Activated naive CD4-positive, alpha-beta T cell (primary cell): Measurements from ENCODE around the gene SMURF1.
A peak's percentile ranks its signal among the peaks of the same experiment; 100 is the strongest.
"Not testable (repeated sequence)": the region's sequence is repeated elsewhere in the genome, so short reads cannot be mapped to it uniquely, and the experiment has no call there.

Experiments used
- DNase-seq, 4 experiments: peaks; one replicate each; lab custom pipeline; 2025; lab: John Stamatoyannopoulos, UW

SMURF1 gene

DNA sequence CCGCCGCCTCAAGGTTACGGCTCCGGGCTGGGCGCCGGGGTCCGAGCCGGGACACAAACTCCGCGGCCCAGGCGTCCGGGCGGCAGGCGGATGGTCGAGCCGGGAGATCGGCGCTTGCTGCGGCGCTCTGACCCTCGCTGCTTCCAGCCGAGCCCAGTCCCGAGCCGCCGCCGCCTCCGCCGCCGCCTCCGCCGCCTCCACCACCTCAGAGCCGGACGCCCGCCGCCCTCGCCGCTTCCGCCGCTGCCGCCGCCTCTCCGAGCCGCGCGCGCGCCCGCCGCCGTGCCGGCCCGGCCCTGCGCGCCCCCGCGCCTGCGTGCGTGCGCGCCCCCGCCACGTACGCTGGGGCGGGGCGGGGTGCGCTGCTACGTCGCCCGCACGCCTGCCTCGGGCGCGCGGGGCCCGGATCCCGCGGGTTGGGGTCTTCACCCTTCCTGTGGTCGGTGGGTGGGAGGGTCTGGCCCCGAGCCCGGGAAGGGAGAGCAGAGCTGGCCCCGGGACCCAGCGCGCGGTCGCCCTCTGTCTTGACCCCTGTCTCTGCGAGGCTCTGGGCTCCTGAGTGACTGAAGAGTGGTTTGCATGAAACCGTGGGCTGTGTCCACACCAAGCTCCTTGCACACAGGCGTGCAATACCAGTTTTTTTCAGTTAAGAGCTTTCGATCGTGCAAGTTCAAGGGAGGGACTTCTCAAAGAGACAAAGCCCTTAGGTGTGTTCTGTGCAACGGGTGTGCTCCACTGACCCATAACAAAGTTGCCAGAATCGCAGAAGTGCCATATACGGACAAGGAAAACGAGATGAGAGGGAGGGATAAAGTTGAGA is at the start of gene SMURF1:
TSS of gene SMURF1 (minus strand) at position 256 of the 820 bp plus-strand sequence. CDS start 328 bp downstream, outside the sequence.
- peak; percentile 17 to 69 (median 50) for DNase-seq

DNA sequence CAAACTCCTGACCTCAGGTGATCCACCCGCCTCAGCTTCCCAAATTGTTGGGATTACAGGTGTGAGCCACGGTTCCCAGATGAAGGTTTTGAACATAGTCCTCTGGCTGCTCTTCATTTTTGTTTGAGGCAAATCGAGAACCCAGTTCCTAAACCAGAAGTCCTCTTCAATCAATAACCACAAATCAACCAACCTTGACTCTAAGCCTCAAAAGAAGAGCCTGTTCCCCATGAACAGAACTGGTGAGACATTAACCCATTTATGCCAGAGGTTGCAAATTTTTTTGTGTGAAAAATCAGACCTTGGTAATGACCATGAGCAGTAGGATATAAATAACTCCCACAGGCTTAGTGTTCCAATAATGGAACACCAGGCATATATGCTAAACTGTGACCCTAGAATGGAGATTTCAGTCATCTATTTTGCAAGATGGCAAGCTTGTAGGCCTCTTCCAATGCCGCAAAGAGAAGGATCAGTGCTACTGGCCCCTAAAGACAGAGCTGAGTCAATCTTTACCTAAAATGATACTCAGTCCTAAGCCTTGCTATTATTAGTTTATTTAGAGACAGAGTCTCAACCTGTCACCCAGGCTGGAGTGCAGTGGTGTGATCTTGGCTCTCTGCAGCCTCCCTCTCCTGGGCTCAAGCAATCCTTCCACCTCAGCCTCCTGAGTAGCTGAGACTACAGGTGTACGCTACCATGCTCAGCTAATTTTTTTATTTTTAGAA is 48.1 kb upstream of the SMURF1 start:
- no peak for DNase-seq

DNA sequence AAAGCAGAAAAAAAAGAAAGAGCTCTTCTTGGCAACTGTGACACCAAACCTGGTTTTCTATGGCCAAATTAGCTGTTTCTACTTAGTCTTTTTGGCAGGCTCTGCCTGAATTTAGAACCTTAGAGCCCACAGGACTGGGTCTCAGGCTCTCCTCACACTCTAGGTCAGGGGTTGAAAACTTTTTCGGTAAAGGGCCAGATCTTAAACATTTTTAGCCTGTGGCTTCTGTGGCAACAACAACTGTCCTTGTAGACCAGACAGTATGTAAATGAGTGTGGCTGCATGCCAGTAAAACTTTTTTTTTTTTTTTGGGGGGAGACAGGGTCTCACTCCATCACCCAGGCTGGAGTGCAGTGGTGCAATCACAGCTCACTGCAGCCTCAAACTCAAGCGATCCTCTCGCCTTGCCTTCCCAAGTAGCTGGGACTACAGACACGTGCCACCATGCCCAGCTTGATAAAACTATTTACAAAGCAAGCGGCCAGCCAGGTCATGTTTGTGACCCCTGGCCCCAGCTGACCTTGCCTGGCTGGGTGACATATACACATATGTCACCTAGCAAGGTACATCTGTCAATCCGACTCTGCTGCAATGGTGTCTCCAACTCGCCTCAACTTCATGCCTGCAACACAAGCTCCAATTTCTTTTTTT is 46.6 kb upstream of the SMURF1 start:
- DNase-seq: no peak

DNA sequence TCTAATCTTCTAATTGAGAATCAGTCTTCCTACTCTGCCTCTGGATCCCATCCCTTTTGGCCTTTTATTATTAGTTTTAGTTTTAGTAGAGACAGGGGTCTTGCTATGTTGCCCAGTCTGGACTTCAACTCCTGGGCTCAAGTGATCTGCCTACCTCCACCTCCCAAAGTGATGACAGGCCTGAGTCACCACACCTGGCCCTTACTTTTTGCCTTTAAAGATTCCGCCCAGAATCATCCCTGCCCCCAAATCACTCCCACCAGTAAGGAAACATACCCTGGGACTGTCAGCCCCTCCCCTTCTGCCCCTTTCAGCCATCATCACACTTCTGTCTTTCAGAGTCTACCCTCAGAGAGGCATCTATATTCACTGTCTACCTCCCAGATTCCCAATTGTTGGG is 45.3 kb upstream of the SMURF1 start:
- DNase-seq: no peak

DNA sequence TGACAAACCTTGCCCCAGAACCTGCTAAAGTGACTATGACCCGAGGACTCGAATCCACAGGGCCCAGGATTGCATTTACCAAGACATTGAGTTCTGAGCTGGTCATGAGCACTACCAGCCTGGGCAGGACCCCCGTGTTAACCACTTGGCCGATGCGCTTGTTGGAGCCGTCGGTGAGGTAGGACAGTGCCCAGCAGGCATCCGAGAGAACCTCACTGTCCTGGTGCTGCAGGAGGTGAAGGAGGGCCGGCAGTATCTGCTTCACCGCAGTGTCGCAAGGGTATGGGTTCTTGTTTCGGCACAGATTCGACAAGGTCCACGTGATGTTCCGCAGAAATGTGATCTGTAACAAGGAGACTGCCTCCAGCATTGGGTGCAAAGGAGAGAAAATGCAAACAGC is 44.3 kb upstream of the SMURF1 start:
- DNase-seq: no peak

DNA sequence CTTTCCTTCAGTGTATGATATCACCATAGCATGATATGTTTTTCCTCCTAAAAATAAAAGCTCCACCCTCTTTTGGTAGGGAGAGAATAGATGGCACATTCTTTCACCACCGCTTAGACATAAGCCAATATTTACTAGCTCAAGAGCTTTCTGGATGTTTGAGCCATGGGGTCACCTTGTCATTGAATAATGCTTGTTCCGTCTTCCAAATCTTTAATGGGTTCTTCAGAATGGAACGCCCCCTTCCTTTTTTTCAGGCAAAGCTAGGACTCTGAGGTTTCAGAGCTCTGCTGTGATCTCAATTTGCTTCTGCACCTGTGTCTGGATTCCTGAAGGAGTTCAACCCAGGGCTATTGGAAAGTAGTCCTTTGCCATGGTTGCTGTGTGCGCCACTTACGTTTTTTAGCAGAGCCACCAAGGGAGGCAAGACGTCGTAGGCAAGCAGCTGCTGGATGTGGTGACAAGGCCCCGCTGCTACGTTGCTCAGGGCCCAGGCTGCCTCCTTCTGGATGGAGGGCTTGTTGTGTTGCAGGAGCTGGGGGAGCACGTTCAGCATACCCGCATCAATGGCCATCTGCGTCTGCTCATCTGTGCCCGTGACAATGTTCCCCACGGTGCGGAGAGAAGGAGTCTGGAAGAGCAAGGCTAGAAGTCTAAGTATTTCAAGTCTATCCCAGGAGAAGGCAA is 40.8 kb upstream of the SMURF1 start:
- no peak for DNase-seq

DNA sequence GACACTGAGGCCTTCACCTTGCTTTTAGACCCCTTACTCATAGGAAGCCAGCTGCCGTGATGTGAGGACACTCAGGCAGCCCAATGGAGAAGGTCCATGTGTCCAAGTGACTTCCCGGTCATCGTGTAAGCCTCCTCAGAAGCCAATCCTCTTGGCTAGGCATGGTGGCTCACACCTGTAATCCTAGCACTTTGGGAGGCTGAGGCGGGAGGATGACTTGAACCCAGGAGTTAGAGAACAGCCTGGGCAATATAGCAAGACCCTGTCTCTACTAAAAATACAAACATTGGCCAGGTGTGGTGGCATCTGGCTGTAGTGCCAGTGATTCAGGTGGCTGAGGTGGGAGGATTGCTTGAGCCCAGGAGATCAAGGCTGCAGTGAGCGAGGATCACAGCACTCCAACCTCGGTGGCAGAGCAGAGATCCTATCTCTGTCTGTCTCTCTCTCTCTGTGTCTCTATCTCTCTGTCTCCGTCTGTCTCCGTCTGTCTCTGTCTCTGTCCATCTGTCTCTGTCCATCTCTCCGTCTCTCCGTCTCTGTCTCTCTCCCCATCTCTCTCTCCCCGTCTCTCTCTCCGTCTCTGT is 36.3 kb upstream of the SMURF1 start:
- DNase-seq: no peak

DNA sequence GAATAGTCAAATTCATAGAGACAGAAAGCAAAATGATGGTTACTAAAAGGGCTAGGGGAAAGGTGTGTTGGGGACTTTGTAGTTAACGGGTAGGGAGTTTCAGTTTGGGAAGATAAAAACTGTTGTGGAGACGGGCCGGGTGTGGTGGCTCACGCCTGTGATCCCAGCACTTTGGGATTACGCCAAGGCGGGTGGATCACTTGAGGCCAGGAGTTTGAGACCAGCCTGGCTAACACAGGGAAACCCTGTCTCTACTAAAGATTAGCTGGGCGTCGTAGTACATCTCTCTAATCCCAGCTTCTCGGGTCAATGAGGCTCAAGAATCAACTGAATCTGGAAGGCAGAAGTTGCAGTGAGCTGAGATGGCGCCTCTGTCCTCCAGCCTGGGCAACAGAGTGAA is 33.3 kb upstream of the SMURF1 start:
- no peak for DNase-seq

DNA sequence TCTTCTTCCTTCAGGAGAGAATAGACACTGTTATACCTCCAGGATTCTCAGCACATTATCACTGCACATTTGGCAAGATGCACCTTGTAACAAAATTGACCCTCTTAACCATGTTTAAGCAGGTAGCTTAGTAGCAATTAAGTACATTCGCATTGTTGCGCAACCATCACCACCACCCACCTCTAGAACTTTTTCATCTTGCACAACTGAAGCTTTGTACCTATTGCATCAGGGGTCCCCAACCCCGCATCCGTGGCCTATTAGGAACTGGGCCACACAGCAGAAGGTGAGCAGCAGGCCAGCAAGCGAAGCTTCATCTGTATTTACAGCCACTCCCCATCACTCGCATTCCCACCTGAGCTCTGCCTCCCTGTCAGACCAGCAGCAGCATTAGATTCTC is 29.9 kb upstream of the SMURF1 start:
- no peak for DNase-seq

DNA sequence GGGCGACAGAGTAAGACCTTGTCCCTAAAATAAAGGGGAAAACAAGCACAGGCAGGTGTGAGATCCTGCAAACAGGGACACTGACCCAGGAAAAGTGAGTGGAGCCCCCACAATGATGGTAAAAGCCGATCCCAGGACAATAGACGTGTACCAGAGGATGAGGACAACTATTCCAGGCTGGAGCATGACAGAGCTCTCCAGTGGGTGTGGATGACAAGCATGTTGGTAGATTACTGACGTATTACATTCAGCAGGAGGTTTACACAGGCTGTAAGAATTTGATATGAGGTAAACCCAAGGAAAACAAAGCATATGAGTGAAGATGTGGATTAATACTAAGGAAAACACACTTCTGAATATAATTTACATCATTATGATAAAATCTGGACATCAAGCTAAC is 27.8 kb upstream of the SMURF1 start:
- DNase-seq: no peak

DNA sequence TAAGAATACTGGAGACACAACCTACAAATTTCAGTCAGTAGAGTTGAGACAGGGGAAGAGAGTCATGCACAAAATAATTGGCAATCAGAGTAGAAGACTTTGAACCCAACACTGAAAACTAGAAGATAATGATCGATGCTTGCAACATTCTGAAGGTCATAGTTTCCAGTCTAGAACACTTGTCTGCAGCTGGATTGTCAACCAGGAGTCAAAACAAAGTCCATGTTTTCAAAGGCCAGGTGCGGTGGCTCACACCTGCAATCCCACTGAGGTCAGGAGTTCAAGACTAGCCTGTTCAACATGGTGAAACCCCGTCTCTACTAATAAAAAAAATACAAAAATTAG is 26.8 kb upstream of the SMURF1 start:
- DNase-seq: no peak

DNA sequence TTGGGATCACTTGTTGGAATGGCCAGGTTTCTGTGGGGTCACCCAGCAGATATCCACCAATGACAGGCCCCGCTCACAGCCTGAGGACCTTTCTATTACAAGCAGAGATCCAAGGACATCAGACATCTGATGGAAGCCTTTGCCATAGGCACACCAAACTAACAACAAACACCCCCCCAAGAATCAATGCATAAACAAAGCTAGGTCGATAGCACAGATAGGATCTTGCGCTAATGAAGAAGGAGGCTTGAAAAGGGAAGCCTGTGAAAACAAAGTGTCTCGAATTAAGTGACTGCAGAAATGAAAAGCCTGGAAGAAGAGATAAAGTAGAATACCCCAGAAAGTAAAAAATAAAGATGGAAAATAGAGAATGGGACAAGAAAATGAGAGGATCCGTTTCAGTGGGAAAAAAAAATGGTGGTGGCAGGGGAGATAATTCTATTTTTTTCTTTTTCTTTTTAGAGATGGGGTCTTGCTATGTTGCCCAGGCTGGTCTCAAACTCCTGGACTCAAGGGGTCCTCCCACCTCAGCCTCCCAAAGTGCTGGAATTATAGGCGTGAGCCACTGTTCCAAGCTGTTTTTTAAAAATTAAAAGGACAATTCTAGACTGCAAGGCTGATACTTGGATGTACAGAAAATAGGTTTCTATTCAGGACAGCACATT is 26.3 kb upstream of the SMURF1 start:
- DNase-seq: no peak

DNA sequence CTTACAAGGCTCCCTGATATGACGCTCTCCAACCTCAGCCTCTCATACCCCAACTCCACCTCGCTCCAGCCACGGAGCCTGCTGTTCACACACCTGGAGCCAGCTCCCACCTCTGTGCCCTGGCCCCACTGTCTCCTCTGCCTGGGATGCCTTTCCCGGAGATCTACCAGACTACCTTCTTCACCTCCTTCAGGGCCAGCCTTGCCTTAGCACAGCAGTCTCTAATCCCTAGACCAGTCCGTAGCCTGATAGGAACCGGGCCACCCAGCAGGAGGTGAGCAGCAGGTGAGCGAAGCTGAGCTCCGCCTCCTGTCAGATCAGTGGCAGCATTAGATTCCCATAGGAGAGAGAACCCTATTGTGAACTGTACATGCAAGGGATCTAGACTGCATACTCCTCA is 23.2 kb upstream of the SMURF1 start:
- DNase-seq: no peak

DNA sequence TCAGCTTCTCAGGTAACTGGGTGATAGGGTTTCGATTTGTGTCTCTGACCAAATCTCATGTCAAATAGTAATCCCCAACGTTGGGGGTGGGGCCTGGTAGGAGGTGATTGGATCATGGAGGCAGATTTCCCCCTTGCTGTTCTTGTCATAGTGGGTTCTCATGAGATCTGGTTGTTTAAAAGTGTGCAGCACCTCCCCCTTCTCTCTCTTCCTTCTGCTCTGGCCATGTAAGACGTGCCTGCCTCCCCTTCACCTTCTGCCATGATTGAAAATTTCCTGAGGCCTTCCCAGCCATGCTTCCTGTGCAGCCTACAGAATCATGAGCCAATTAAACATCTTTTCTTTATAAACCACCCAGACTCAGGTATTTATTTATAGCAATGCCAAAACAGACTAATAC is 21.9 kb upstream of the SMURF1 start:
- DNase-seq: no peak

DNA sequence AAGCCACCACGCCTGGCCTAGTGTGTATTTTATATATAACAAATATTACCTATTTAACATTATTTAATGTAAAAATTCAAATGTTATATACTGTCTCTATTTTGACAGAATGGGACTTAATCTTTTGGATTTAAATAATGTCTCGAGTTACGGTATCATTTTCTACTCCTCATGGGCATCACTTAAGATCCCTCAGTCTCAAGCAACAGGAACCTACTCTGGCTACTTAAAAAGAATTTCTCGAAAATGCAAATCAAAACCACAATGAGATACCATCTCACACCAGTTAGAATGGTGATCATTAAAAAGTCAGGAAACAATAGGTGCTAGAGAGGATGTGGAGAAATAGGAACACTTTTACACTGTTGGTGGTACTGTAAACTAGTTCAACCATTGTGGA is 19.8 kb upstream of the SMURF1 start:
- DNase-seq: not testable (repeated sequence)

DNA sequence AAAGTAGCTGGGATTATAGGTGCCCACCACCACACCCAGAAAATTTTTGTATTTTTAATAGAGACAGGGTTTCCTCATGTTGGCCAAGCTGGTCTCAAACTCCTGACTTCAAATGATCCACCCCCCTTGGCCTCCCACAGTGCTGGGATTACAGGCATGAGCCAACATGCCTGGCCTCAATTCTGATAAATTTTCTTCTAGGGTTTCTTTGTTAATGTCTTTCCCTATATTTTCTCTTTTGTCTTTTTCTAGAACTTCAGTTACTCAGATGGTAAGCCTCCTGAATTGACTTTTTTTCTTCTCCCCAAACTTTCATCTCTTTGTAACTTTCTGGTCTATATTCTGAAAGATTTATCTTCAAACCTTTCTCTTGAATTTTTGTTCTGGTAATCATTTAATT is 12.7 kb upstream of the SMURF1 start:
- DNase-seq: no peak

DNA sequence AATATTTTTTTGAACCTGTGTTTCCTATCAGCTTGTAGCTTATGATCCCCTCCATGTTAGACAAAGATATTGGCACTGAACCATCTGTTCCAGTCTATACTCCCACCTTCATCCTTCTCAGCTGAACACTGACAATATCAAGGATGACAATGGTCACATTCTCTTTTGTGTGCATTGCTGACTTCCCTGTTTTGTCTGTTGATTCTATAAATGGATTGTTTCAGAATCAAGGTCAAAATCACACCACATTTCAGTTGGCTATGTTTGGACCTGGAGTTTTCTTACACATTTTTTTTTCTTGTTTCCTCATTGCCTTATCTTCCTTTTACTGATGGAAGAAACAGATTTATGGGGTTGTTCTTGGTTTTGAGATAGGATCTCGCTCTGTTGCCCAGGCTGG is 11.3 kb upstream of the SMURF1 start:
- no peak for DNase-seq

DNA sequence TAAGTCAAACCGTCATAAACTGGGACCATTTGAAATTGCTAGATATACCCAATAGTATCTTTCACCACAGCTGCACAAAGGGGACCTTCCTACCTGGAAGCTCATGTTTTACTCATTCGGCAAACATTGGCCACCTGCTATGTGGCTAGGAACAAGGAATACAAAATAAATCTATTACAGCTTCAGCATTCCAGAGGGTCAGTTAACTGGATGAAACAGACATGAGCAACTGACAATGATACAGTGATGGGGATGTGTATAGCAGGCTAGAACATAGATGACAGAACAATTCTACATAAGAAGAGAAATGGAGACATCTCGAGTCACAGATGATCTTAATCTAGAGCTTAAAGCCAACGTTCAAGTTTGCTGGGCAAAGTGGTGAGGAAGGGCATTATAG is 3.1 kb upstream of the SMURF1 start:
- no peak for DNase-seq

DNA sequence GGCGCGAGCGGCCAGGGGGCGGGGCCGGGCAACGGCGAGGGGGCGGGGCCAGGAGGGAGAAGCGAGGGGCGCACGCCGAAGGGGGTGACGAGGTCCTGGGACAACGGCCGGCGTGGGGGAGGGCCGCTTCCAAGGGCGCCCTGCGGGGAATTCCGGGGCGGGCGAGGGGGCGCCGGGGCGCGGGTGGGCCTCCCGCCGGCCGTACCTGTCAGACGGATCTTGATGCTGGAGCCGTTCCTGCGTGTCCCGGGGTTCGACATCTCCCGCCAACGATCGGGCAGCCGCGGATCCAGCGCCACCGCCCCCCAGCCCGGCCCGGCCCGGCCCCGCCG is 421 bp downstream of the SMURF1 start:
- DNase-seq: no peak

DNA sequence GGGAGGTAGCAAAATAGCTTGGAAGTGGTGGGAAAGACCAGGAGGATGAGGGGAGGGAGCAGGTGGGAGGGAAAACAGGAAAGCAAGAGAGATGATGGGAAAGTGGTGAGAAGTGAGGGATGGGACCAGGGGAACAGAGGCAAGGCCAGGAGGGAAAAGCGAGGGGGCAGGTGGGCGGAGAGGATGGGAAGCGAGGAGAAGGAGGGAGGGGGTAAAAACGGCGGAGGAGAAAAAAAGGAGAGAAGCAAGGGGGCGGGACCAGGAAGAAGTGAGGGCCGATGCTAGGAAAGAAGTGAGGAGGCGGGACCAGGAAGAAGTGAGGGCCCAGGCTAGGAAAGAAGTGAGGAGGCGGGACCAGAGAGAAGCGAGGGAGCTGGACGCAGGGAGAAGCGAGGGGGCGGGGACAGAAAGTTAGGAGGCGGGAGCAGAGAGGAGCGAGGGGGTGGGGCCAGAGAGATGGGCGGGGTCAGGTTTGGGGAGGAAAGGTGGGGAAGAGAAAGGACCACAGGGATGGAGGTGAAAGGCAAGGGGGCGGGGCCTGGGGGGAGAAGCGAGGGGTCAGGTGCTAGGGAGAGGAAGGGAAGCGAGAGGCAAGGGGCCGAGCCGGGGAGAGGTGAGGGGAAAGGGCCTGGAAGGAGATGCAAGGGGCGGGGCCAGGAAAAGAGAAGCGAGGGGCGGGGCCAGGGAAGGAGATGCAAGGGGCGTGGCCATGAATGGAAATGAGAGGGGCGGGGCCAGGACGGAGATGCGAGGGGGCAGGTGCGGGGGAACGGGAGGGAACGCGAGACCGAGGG is 984 bp downstream of the SMURF1 start:
- peak; percentile 37 to 80 (median 70) for DNase-seq
